Lung microvascular endothelial cell (primary cell): ENCODE data around the gene ATOX1. TPM values are rescaled to one million over a fixed set of nuclear protein-coding genes. Genes with fewer than 3 reads are reported as not detected.
"Not testable (repeated sequence)": the region's sequence is repeated elsewhere in the genome, so short reads cannot be mapped to it uniquely, and the experiment has no call there.

ENCODE experiments used
- DNase-seq, 2 donors: peaks; one replicate each; pipeline versions ENCODE4 v3.0.0 to v3.0.0-alpha.2; 2010; ENCODE audit warnings: low read depth in 2 of 2
- total RNA-seq: library from RNA; depleted of rRNA; stranded (reverse); fragments of >200 nt; gene quantifications from 2 replicates; pipeline ENCODE4 v1.2.1, GENCODE V29; 2014

Gene ATOX1
- total RNA-seq, 1 donor from 2014 or later, result 64.1 TPM

GRCh38 chr5:151734064-151734408, 24.4 kb downstream of the ATOX1 start:
- no peak for DNase-seq

GRCh38 chr5:151733358-151734063, 24.9 kb downstream of the ATOX1 start:
- no peak for DNase-seq

- DNase-seq, result no peak
These were observed 28.1 kb downstream of the ATOX1 start for GRCh38 chr5:151730381-151730780.

- DNase-seq, result not testable (repeated sequence)
These were observed 28.8 kb downstream of the ATOX1 start for GRCh38 chr5:151729597-151729996.

GRCh38 chr5:151724360-151724759, 34.1 kb downstream of the ATOX1 start:
- DNase-seq, result no peak

GRCh38 chr5:151722546-151722945, 35.9 kb downstream of the ATOX1 start:
- DNase-seq, result no peak

GRCh38 chr5:151721812-151722391, 36.5 kb downstream of the ATOX1 start:
- DNase-seq, result no peak

- DNase-seq, result no peak
These were observed 37.3 kb downstream of the ATOX1 start for GRCh38 chr5:151721087-151721646.

GRCh38 chr5:151720215-151720614, 38.2 kb downstream of the ATOX1 start:
- DNase-seq, result no peak

GRCh38 chr5:151719228-151720000, 39.0 kb downstream of the ATOX1 start:
- peak; percentile 70 to 74 for DNase-seq

- no peak for DNase-seq
These were observed 39.8 kb downstream of the ATOX1 start for GRCh38 chr5:151718646-151719045.

GRCh38 chr5:151718153-151718552, 40.3 kb downstream of the ATOX1 start:
- no peak for DNase-seq

- no peak for DNase-seq
These were observed 41.0 kb downstream of the ATOX1 start for GRCh38 chr5:151717416-151717815.

GRCh38 chr5:151709109-151709735, 49.2 kb downstream of the ATOX1 start:
- no peak for DNase-seq

- peak; percentile 39 to 44 for DNase-seq
These were observed 50.3 kb downstream of the ATOX1 start for GRCh38 chr5:151708126-151708525.

- DNase-seq, result no peak
These were observed 50.9 kb downstream of the ATOX1 start for GRCh38 chr5:151707567-151707966.

GRCh38 chr5:151706906-151707305, 51.5 kb downstream of the ATOX1 start:
- DNase-seq, result no peak

- DNase-seq, result no peak
These were observed 54.7 kb downstream of the ATOX1 start for GRCh38 chr5:151703780-151704179.

GRCh38 chr5:151703227-151703626, 55.2 kb downstream of the ATOX1 start:
- DNase-seq, result no peak

- DNase-seq, result no peak
These were observed 57.6 kb downstream of the ATOX1 start for GRCh38 chr5:151700820-151701219.

GRCh38 chr5:151700296-151700695, 58.1 kb downstream of the ATOX1 start:
- DNase-seq, result no peak
